Left lobe of liver (tissue), 2 donors: ENCODE measurements around the gene ITGA3. TPM values are rescaled to one million over a fixed set of nuclear protein-coding genes. Genes with fewer than 3 reads are reported as not detected.
"Not testable (repeated sequence)": the region's sequence is repeated elsewhere in the genome, so short reads cannot be mapped to it uniquely, and the experiment has no call there.

ENCODE experiments used
- ATAC-seq: fragments of 200-7000 bp; cut with Tn5 transposase; one replicate; pipeline ENCODE4 v1.9.1; 2020; ENCODE audit warnings: mild to moderate bottlenecking, moderate library complexity
- DNase-seq: peaks from one replicate; pipeline ENCODE4 v3.0.0-alpha.2; 2020; ENCODE audit warnings: low spot score
- total RNA-seq: library from RNA; stranded (reverse); gene quantifications from one replicate; pipeline ENCODE4 v1.2.1, GENCODE V29; 2021
- donor health status: DM: no; HTN: no; CAD: no; lungs with moderate emphysema.
- donor health status: DM: no; HTN: yes; CAD: no.

The ITGA3 gene
- total RNA-seq, 1 donor from 2014 or later: 2.7 TPM

DNA sequence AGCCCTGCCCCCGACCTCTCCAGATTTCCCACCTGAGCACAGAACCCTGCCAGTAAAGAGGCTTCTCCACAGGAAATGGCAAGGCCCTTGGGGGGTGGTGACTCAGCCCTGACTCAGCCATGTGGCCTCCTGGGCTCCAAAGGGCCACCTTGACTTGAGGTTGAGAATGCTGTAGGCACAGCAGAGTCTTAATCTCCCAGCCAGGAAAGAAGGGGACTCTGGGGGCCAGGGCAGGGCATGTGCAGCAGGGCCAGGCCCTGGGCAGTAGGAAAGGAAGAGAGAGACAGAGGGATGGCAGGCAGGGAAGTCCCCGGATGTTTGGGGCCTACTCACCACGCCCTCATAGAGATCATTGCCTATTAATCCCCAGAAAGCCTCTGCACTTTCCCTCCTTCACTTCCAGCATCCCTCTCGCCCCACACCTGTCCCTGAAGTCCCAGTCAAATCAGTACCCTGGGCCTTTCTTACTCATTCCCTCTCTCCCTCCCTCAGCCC lies 4.8 kb upstream of the ITGA3 start:
- no peak for DNase-seq
- ATAC-seq: no peak

DNA sequence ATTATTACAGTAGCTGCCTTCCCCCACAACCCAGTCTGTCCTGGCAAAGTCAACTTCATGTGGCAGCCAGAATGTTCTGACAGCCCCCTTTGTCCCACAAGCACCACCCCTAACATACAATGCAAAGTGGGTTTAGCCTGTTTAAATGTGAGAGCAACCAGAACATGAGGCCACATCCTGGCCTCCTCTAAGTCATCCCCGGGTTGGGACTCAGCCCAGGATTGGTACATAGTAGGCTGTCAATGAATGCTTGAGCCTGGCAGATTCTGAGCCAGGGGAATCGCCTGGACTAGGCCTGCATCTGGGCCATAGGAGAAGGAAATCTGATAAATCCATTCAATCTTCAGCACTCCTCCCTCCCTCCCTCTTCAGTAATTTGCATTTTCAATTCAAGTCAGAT lies 4.3 kb upstream of the ITGA3 start:
- DNase-seq: no peak
- ATAC-seq: no peak

DNA sequence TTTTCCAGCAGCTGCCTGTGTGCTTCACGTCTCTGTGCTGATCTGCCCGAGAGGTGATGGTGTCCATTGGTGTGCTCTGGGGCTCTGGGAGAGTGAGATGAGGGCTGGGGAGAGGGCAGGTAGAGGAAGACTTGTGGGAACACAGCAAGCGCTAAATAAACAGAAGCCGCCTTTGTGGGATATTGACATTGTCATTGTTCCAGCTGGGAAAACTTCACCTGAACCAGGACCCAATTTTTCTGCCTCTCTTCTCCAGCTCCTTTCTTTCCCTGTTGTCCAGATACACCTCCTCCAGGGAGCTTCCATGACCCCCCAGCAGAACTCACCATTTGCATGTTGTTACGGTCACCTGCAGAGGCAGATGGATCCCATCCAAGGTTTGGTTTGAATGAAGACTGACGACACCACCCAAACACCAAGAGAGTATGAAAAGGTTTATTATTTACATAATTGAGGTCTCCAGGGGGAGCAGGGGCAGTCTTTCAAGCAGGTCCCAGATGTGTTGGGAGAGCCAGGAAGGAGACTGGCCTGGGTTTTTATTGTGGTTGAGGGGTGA lies 3.6 kb upstream of the ITGA3 start:
- DNase-seq (no peak), ATAC-seq (no peak)

DNA sequence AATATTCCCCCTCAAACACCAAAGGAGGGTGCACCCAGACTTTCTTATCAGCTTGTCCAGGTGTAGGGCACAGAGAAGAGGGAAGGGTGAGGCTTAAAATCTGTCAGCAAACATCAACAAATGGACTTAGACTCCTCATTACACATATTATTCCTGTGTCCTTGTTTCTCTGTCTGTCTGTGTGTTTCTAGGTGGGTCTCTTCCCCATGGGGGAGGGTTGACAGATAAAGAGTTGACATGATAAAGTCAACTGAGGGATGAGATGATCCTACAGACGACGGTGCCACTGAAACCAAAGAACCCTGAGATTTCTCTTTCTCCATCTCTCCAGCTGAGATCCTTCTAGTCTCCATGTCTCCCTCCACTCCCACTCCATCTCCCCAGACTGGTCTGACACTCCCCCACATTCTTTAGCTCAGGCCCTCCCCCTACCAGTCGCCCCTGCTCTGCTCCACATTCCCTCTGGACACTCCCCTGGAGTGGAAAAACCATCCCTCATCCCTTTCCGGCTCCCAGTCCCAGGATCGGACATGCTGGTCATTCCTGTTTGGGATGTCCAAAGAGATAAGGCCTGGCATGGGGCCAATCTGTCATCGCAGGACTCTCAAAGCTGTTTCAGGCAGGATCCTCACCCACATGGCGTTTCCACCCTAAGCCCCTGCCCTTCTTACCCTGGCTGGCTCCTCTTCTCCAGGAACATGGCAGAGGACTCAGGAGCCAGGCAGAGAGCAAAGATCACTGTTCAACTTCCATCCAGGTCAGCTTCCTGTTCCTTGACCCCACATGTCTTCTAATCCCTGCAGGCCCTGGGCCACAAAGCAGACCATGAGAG lies 2.9 kb upstream of the ITGA3 start:
- ATAC-seq (peak; percentile 14), DNase-seq (peak; percentile 57)

DNA sequence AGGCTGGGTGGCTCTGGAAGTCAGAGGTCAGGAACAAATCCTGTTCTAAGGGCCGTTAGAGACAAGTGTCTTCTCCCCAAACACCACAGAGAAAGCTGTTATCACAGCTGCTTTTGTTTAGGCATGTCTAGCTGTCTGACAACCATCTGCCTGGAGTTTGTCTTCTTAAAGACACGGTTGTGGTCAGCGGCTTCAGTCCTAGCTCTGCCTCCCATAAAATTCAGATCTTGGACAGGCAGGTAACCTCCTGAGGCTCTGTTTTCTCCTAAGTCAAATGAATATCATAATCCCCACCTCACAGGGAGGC lies 2.3 kb upstream of the ITGA3 start:
- no peak for DNase-seq

DNA sequence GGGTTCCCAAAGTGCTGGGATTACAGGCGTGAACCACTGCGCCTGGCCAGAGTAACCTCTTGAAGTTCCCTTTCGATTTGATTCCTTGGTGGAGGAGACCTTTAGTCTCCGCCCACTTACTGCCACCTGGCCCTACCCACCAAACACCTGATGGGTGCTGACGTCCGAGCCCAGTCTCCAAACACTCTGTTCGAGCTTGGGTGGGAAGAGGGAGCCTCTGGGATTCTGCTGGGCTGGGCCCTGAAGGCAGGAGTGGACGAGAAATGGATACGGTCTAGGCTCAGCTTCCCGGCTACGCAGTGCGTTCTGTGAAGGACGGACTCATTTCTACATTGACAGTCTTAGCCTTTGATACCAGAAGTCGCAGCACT lies 870 bp upstream of the ITGA3 start:
- no peak for DNase-seq
- ATAC-seq: peak; percentile 4

More for the DNA sequence above, 2.3 kb upstream of the ITGA3 start:
- no peak for ATAC-seq

DNA sequence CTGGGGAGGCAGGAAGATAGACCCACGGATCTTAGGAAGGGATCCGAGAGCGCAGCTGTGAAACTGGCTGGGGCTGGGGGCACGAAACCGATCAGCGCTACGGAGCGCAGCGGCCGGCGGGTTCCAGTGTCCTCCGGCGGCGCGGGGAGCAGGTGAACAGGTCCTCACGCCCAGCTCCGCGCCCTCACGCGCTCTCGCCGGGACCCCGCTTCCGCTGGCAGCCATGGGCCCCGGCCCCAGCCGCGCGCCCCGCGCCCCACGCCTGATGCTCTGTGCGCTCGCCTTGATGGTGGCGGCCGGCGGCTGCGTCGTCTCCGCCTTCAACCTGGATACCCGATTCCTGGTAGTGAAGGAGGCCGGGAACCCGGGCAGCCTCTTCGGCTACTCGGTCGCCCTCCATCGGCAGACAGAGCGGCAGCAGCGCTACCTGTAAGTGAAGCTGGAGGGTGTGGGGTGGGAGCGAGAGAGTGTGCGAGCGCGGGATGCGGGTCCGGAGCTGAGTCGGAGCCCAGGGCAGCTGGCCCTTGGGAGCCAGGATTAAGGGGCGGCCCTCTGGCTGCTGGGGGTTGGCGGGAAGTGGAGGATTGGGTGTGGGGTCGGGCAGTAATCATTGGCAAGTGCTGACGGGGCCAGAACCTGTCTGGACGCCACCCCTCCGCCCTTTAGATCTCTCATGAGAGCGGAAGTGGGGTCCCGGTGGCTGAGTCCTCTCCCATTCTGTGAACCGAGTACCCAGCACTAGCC lies 479 bp downstream of the ITGA3 start:
- ATAC-seq: peak; percentile 67

DNA sequence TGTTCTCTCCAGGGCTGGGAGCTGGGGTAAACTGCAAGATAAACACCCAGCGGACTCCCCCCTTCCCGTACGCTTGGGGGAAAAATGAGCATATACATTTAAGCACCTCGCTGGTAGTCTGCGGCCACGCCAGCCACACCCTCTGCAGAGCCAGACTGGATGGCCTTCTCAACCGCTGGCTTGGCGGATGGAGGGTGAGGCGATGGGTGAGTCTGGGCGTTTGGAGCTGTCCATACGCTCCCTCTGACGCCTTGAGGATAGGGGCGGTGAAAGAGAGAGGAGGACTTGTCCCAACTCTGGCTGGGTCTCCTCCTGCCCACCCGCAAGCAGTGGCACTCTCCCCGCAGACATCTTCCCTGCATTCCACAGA lies 1.0 kb downstream of the ITGA3 start:
- DNase-seq (no peak), ATAC-seq (no peak)

More for the DNA sequence above, 479 bp downstream of the ITGA3 start:
- no peak for DNase-seq

DNA sequence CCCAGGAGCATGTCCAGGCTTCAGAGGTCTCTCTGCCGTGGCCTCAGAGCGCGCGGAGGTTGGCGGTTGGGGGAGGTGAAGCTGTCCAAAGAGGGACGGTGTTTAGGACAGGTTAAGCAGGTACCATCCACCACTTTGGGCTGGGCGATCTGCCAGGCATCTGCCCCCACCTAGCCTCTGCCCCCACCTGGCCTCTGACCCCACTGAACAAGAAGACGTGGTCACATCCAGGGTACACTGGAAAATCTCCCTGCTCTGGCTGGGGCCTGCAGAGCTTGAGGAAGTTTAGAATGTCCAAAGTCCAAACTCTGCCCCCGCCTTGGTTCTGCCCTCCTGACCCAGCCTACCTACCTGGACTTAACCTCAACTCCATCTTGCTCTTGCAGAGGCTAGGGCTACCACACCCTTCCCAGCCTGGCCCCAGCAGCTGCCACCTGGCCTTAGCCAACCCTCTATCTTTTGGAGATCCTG lies 1.6 kb downstream of the ITGA3 start:
- DNase-seq (no peak), ATAC-seq (no peak)

DNA sequence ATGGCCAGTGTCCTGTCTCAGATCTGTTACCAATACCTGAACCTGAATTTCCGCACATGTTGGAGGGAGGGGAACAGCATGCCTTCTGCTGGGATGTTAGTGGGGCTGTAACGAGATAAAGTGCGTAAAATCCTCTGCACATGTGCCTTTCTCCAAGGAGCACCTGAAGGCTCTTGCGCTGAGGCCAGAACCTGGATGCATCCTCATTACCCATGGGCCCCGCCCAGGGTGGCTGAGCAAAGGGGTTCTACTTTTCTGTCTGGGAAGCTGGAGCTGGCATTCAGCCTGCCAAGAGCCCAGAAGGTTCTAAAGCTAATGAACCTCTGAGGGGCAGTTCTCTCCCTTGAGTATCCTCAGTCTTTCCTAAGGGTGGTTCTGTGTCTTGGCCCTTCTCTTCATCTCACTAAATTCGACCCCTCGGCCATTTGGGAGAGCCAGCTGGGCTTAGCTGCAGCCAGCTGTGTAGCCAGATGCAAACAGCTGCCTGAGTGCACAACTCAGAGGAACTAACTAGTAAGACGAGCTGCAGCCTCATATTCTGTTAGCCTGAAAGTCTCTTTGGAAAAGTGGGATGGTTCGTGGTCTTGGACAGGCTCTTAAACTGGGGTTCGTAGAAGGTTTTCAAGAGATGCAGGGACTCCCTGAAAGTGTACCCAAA lies 2.5 kb downstream of the ITGA3 start:
- DNase-seq: no peak
- no peak for ATAC-seq

DNA sequence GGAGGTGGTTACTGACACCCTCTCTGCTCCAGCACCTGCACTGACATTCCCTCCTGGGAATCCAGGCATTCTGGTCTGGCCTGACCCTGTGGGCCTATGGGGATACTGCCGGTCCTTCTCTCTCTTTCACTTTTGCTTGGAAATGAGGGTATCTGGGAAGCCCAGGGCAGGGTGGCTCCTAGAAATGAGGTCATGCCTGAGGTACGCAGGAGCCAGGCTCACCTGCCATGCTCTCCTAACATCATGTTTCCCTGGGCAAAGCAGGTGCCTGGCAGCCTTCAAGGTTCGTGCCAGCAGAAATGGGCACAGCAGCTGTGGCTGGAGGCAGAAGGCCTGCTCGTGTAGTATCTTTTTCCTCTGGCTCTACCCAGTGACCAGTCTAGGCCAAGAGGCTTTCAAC lies 3.3 kb downstream of the ITGA3 start:
- ATAC-seq: no peak
- DNase-seq: no peak

DNA sequence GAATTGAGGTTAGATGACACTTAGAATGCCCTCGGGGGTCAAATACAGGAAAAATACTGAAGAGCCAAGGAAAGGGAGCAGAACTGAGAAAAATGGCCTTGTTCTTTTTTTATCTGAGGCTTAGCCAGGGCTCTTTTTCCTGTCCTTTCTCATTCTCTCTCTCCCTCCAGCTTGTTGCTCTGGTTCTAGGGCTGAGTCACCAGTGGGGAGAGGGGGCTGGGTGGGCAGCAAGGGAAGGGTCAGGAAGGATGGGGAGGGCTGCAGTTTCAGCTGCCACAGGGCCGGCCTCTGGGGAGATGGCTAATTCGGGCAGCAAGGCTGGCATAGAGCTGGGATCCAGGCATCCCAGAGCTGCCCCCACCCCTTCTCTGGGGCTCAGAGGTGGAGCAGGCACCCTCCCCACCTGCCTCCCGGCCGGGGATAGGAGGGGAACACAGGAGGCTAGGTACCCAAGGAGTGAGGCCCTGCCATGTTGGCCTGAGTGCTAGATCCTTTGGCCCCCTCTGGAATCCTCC lies 3.9 kb downstream of the ITGA3 start:
- no peak for ATAC-seq
- DNase-seq: no peak

DNA sequence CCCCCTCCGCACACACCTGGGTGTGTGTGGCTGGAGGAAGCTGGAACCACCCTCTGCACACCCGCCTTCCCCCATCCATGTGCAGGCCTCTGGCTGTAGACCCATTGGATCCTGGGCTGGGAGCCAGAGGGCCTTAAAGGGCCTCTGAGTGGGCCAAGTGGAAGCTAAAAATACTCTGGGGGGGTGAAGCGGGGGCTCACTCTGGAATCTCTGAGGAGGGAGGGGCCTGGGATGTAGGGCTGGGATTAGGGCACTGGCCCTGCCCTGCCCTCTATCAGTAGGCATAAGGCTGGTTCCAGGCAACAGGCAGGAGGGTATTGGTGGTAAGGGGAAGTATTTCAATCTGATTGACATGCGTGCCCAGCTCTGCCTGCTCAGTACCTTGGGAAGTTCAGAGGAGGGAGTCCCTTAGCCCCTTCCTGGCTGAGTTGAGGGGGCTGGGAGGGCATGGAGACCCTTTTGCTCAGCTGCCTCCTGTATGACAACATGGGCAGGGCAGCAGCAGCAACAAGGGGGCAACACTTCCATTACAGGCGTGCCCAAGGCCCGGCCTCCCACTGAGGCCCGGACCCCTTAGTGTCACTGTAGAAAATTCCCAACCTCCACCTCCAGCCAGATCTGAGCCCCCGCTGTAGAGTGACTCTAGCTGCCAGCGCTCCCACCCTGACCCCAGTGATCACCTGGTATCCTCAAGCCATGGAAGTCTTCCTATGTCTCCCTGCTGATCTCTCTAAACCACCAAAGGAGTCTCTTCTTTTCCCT lies 5.2 kb downstream of the ITGA3 start:
- peak; percentile 54 for DNase-seq
- peak; percentile 26 for ATAC-seq

DNA sequence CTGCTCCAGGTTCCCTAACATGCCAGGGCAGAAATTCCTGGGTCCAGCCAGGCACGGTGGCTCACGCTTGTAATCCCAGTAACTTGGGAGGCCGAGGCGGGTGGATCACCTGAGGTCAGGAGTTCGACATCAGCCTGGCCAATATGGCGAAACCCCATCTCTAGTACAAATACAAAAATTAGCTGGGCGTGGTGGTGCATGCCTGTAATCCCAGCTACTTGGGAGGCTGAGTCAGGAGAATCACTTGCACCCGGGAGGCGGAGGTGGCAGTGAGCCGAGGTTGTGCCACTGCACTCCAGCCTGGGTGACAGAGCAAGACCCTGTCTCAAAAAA lies 5.8 kb downstream of the ITGA3 start:
- not testable (repeated sequence) for DNase-seq, ATAC-seq

DNA sequence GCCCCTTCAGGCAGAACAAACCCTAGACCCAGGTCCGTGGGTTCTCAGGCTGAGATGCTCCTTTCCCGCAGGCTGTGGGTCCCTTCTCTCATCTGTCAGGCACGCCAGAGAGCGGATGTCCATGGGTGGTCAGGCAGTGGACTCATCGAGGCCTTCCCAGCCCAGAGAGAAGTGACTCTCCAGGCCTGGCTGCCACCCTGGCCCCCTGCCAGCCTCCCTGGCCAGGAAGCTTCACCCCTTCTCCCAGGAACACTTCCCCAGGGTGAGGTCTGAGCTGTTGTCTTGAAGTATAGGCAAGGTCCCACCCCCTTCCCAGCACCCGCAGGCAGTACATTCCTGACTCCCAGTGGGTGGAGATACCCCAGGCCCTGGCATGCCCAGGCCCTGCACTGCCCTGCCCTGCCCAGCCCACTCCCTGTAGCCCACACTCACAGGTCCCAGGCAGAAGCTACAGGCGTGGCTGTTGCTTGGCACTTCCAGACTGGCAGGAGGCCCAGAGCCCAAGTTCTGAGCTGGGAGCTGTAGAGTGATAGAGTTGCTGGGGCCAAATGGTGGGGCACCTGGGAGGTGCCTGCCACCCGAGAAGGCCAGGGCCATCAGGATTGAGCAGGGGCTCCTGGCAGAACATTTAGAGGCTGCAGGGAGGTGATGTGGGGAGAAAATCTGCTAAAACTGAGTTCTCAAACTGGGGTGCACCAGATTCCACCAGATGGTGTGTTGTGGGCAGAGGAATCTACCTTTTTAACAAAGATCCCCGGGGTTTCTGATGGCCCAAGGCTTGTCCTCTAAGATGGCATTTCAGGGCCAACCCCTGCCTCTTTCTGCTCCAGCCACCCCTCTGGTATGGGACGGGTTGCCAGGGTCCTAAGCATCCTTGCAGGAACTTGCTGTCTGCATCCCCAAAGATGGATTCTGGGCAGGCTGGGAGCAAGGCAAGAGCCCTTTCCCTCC lies 6.7 kb downstream of the ITGA3 start:
- DNase-seq: no peak
- ATAC-seq: peak; percentile 30

DNA sequence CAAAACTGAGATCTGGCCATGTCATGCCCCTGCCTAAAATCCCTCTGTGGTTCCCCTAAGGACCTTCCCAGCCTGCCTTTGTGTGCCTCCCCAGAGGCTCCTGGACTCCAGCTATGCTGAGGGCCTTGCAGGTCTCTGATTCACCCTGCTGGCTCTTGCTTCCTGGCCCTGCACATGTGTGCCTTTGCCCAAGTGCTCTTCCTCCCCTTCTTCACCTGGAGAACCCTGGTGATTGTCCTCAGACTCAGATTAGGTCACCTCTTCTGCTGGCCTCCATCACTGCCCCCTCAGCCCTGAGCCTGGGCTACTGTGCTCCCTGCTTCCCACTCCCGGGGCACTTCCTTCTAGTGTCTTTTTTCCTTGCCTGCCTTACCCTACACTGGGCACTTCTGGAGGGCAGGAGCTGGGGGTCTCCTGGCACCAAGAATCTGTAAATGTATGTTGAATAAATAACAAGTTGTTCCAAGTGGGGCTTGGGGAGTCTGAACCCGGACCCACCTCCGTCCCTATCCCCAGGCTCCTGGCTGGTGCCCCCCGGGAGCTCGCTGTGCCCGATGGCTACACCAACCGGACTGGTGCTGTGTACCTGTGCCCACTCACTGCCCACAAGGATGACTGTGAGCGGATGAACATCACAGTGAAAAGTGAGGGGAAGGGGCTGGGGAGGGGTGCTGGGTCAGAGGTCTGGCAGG lies 7.8 kb downstream of the ITGA3 start:
- ATAC-seq (no peak), DNase-seq (no peak)

DNA sequence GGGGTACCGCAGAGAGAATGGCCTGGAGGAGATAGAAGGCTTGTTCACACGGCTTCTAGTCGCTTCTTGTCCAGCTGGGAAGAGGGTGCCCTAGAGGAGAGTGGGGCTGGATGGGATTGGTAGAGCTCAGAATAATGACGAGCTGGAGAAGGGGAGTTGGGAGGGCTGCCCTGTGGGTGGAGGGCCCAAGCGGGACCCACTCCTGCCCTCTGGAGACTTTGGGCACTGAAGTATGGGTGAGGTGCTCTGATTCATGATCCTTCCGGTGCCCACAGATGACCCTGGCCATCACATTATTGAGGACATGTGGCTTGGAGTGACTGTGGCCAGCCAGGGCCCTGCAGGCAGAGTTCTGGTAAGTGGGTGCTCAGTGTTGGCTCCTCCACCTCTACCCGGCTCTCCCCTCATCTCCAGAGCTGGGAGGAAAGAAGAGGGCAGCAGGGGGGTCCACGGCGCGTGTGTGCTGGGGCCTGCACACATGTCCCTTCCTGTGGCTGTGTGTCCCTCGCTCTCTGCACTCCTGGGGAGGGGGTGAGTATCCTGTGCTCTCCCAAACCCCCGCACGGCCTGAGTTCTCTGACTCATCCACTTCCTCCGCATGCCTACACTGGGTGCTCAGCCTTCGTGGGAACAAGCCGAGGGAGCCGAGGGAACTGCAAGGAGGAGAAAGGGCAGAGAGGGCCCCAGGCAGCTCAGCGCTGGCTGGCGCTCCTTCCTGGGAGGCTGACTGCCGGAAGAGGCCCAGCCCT lies 8.5 kb downstream of the ITGA3 start:
- DNase-seq (no peak), ATAC-seq (peak; percentile 42)

DNA sequence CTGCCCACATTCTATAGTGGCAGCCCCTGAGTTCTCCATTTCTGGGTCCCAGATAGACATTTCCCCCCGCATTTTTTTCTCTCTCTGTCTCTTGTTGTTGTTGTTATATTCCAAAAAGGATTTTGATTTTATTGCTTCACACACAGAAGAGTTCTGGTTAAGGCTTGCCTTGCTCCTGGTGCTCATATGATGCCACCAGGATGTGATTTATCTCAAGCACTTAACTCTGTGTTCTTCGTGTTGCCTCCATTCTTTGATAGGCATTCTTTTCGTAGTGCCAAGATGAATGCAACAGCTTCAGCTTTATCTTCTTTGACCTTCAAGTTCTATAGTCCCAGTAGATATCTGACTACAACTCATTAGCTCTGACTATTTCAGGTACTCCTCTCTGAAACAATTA lies 9.1 kb downstream of the ITGA3 start:
- ATAC-seq (no peak), DNase-seq (no peak)
